Measurements from ENCODE around the gene SLC9A6. TPM values are rescaled to one million over a fixed set of nuclear protein-coding genes. Genes with fewer than 3 reads are reported as not detected.

SLC9A6 gene
- total and polyA plus RNA-seq, 2 of the 13 experiments (the other 11 are each of a cell fraction or from before 2014, with no cell fraction given) = 3.9 to 8.0 TPM

DNA sequence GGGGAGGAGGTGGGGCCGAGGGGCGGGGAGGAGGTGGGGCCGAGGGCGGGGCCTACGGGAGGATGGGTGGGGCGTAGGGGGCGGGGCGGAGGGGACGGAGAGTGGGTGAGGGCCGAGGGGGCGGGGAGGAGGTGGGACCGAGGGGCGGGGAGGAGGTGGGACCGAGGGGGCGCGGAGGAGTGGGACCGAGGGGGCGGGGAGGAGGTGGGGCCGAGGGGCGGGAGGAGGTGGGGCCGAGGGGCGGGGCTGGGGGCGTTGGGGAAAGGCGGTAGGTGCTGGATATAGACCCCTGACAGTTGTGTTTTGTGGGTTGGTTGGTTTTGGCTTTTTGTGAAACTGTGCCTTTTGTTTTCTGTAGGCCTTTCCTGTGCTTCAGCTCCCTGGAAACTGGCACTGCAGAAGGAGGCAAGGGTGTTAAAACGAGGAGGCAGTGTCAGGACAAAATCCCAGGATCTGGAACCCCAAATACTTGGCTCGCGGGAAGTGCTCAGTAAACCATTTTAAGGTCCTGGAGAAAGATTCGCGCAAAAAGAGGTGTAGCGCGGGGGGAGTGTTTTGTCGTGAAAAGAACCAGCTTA, 10.9 kb upstream of the SLC9A6 start:
- Histone ChIP-seq H2AFZ (ENCODE audit: low read length) (no peak overlapping the region), H3K36me3 (replicated peaks in 1 of 2; ENCODE audit: control insufficient read depth in 1 of 2, insufficient read depth in 2 of 2, low read length in 2 of 2) (no peaks in the 10 kb centered on the region), H3K4me1 (ENCODE audit: insufficient read depth, low read length) (peaks cover 15% of the 10 kb centered on the region; the same call in 1 of the 2 replicates), H3K9ac (ENCODE audit: insufficient read depth, low read depth, low read length) (no peak overlapping the region), H3K79me2 (ENCODE audit: insufficient read depth, low read length) (peaks cover 14% of the 10 kb centered on the region), H4K20me1 (ENCODE audit: insufficient read depth, low read length) (no peaks in the 10 kb centered on the region), H3K4me2 (ENCODE audit: low read depth, low read length) (peak overlapping the region; percentile 62), H3K27ac (ENCODE audit: extremely low read length, insufficient read depth, low read length) (no peak overlapping the region), H3K4me3 (replicated peaks in 1 of 3; ENCODE audit: insufficient read depth in 1 of 3, low read depth in 2 of 3, low read length in 3 of 3) (peak overlapping the region in 2 of 3 experiments; percentile 10 to 31; a peak in 3 of 6 replicates), H3K9me3 (ENCODE audit: low read length) (no peaks in the 10 kb centered on the region), H3K27me3 (ENCODE audit: control insufficient read depth in 1 of 2, insufficient read depth in 2 of 2, low read length in 2 of 2) (no peaks in the 10 kb centered on the region; a peak in 1 of 5 replicates)
- no peak for FAIRE-seq
- 25% methylated on average over 25 of the region's 32 CpGs for WGBS (ENCODE audit: low lambda C conversion rate)
- ChIA-PET POLR2A (interaction anchor here (1.2 kb wide), 1 partner anchor 11 kb away, joined by 3 read pairs; the partner anchor contains the start of gene SLC9A6), CTCF (ENCODE audit: low intra/inter-chr PET ratio, low total read pairs) (no interaction called here)
- no TSS peak for BruUV-seq (replicated peaks)
- in situ Hi-C loops (cut with HindIII; ENCODE audit: extremely low pct_ligation_motif_present, low pct_unique_long_range_greater_than_20kb) = no loop called here
- ATAC-seq = peak; percentile 33; the same call in 2 of the 3 replicates
- intact Hi-C loops (cut with micrococcal nuclease; ENCODE audit: unreplicated experiment) = no loop called here
- DNase-seq (ENCODE audit: low spot score) = peak; percentile 2
- no peak for TF ChIP-seq SMAD3 (CRISPR knock-in tag; IDR thresholded peaks at IDR 0.05)
- TF ChIP-seq, protein P1, sequence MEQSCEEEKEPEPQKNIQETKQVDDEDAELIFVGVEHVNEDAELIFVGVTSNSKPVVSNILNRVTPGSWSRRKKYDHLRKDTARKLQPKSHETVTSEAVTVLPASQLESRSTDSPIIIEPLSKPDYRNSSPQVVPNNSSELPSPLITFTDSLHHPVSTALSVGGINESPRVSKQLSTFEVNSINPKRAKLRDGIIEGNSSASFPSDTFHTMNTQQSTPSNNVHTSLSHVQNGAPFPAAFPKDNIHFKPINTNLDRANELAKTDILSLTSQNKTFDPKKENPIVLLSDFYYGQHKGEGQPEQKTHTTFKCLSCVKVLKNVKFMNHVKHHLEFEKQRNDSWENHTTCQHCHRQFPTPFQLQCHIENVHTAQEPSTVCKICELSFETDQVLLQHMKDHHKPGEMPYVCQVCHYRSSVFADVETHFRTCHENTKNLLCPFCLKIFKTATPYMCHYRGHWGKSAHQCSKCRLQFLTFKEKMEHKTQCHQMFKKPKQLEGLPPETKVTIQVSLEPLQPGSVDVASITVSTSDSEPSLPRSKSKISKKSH (CRISPR knock-in tag; IDR thresholded peaks at IDR 0.05; ENCODE audit: borderline replicate concordance) = no peak
- TF ChIP-seq, protein P2, sequence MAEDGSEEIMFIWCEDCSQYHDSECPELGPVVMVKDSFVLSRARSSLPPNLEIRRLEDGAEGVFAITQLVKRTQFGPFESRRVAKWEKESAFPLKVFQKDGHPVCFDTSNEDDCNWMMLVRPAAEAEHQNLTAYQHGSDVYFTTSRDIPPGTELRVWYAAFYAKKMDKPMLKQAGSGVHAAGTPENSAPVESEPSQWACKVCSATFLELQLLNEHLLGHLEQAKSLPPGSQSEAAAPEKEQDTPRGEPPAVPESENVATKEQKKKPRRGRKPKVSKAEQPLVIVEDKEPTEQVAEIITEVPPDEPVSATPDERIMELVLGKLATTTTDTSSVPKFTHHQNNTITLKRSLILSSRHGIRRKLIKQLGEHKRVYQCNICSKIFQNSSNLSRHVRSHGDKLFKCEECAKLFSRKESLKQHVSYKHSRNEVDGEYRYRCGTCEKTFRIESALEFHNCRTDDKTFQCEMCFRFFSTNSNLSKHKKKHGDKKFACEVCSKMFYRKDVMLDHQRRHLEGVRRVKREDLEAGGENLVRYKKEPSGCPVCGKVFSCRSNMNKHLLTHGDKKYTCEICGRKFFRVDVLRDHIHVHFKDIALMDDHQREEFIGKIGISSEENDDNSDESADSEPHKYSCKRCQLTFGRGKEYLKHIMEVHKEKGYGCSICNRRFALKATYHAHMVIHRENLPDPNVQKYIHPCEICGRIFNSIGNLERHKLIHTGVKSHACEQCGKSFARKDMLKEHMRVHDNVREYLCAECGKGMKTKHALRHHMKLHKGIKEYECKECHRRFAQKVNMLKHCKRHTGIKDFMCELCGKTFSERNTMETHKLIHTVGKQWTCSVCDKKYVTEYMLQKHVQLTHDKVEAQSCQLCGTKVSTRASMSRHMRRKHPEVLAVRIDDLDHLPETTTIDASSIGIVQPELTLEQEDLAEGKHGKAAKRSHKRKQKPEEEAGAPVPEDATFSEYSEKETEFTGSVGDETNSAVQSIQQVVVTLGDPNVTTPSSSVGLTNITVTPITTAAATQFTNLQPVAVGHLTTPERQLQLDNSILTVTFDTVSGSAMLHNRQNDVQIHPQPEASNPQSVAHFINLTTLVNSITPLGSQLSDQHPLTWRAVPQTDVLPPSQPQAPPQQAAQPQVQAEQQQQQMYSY (CRISPR knock-in tag; IDR thresholded peaks at IDR 0.05) = no peak
- no peak for TF ChIP-seq ZZZ3 (CRISPR knock-in tag; IDR thresholded peaks at IDR 0.05; ENCODE audit: borderline replicate concordance)
- no peak for TF ChIP-seq SOX6 (IDR thresholded peaks at IDR 0.05)
- no peak for TF ChIP-seq SOX6 (CRISPR knock-in tag; IDR thresholded peaks at IDR 0.05)
- TF ChIP-seq, protein P3, sequence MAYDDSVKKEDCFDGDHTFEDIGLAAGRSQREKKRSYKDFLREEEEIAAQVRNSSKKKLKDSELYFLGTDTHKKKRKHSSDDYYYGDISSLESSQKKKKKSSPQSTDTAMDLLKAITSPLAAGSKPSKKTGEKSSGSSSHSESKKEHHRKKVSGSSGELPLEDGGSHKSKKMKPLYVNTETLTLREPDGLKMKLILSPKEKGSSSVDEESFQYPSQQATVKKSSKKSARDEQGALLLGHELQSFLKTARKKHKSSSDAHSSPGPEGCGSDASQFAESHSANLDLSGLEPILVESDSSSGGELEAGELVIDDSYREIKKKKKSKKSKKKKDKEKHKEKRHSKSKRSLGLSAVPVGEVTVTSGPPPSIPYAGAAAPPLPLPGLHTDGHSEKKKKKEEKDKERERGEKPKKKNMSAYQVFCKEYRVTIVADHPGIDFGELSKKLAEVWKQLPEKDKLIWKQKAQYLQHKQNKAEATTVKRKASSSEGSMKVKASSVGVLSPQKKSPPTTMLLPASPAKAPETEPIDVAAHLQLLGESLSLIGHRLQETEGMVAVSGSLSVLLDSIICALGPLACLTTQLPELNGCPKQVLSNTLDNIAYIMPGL (CRISPR knock-in tag; IDR thresholded peaks at IDR 0.05; ENCODE audit: borderline replicate concordance in 1 of 2, low read depth in 1 of 2) = no peak
- TF ChIP-seq, protein P4, sequence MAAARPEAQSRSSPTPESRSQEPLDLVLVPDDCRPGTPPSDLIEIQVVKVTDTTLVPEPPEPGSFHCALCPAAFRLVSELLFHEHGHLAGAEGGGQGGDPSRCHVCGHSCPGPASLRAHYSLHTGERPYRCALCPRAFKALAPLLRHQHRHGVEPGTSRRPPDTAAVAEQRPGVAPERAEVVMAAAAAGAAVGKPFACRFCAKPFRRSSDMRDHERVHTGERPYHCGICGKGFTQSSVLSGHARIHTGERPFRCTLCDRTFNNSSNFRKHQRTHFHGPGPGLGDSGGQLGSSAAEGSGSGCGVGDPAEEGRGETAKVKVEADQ (CRISPR knock-in tag; IDR thresholded peaks at IDR 0.05; ENCODE audit: borderline replicate concordance) = no peak
- TF ChIP-seq IRF2 (CRISPR knock-in tag; IDR thresholded peaks at IDR 0.05) = no peak
- TF ChIP-seq SRSF9 (IDR thresholded peaks at IDR 0.05; ENCODE audit: borderline replicate concordance, insufficient read depth, low read depth, low read length, poor library complexity, severe bottlenecking) = no peak
- TF ChIP-seq ISL2 (CRISPR knock-in tag; IDR thresholded peaks at IDR 0.05) = no peak
